GM12892 (cell line): Measurements from ENCODE around the gene CBFA2T2.
"Not testable (repeated sequence)": the region's sequence is repeated elsewhere in the genome, so short reads cannot be mapped to it uniquely, and the experiment has no call there.

Experiments
- DNase-seq: peaks from one replicate; pipeline ENCODE4 v3.0.0; 2011; ENCODE audit not compliant: insufficient read length
- FAIRE-seq: peaks from 2 replicates; lab custom pipeline; 2011; peaks lifted over from hg19 to GRCh38; lab: Jason Lieb, UNC
- POLR2A ChIP-seq: IDR thresholded peaks from 2 replicates; pipeline ENCODE4 v1.6.1; 2011; ENCODE audit warnings: low read depth, low read length, control low read depth
- POLR2AphosphoS5 ChIP-seq: IDR thresholded peaks from 2 replicates; pipeline ENCODE4 v1.6.1; 2011; ENCODE audit warnings: low read depth, low read length, control low read depth
- TAF1 ChIP-seq: IDR thresholded peaks from 2 replicates; pipeline ENCODE4 v1.6.1; 2011; ENCODE audit warnings: low read depth, mild to moderate bottlenecking, control low read depth, low read length, borderline replicate concordance

The CBFA2T2 gene

GRCh38 chr20:33627577-33628216, 137.8 kb downstream of the CBFA2T2 start:
- no peak for TF ChIP-seq POLR2A
- DNase-seq: no peak
- no peak for FAIRE-seq

GRCh38 chr20:33629533-33629932, 139.6 kb downstream of the CBFA2T2 start:
- no peak for DNase-seq
- FAIRE-seq: no peak

GRCh38 chr20:33629979-33630378, 140.1 kb downstream of the CBFA2T2 start:
- TF ChIP-seq POLR2A (no peak), TAF1 (no peak), POLR2AphosphoS5 (no peak)
- DNase-seq (no peak), FAIRE-seq (no peak)

More at GRCh38 chr20:33629533-33629932, 139.6 kb downstream of the CBFA2T2 start:
- TF ChIP-seq TAF1: no peak
- TF ChIP-seq POLR2A: no peak
- TF ChIP-seq POLR2AphosphoS5: no peak

- FAIRE-seq: no peak
- TF ChIP-seq TAF1: no peak
- TF ChIP-seq POLR2A: no peak
- TF ChIP-seq POLR2AphosphoS5: no peak
- DNase-seq: no peak
Observed at GRCh38 chr20:33630507-33630906, 140.6 kb downstream of the CBFA2T2 start.

GRCh38 chr20:33631910-33632309, 142.0 kb downstream of the CBFA2T2 start:
- DNase-seq, FAIRE-seq: not testable (repeated sequence)

GRCh38 chr20:33635341-33635740, 145.4 kb downstream of the CBFA2T2 start:
- DNase-seq (no peak), FAIRE-seq (no peak)
- TF ChIP-seq POLR2AphosphoS5 (no peak), POLR2A (no peak), TAF1 (no peak)

- DNase-seq (no peak), FAIRE-seq (no peak)
- no peak for TF ChIP-seq POLR2A
- TF ChIP-seq TAF1: no peak
- TF ChIP-seq POLR2AphosphoS5: no peak
Observed at GRCh38 chr20:33636776-33637175, 146.9 kb downstream of the CBFA2T2 start.

- DNase-seq: no peak
- FAIRE-seq: no peak
- no peak for TF ChIP-seq POLR2AphosphoS5
- TF ChIP-seq TAF1: no peak
- TF ChIP-seq POLR2A: no peak
Observed at GRCh38 chr20:33640287-33640686, 150.4 kb downstream of the CBFA2T2 start.

- DNase-seq: no peak
- no peak for FAIRE-seq
Observed at GRCh38 chr20:33644313-33645071, 154.6 kb downstream of the CBFA2T2 start.

GRCh38 chr20:33645072-33645358, 155.1 kb downstream of the CBFA2T2 start:
- DNase-seq: no peak
- TF ChIP-seq POLR2AphosphoS5 (no peak), POLR2A (no peak), TAF1 (no peak)
- no peak for FAIRE-seq

More at GRCh38 chr20:33644313-33645071, 154.6 kb downstream of the CBFA2T2 start:
- no peak for TF ChIP-seq POLR2A
- TF ChIP-seq TAF1: no peak
- no peak for TF ChIP-seq POLR2AphosphoS5

- TF ChIP-seq TAF1 (no peak), POLR2AphosphoS5 (no peak), POLR2A (no peak)
- no peak for DNase-seq
- FAIRE-seq: no peak
Observed at GRCh38 chr20:33645396-33645795, 155.5 kb downstream of the CBFA2T2 start.

- FAIRE-seq (no peak), DNase-seq (no peak)
- TF ChIP-seq POLR2A (no peak), TAF1 (no peak), POLR2AphosphoS5 (no peak)
Observed at GRCh38 chr20:33646191-33646590, 156.3 kb downstream of the CBFA2T2 start.

GRCh38 chr20:33646959-33647602, 157.2 kb downstream of the CBFA2T2 start:
- not testable (repeated sequence) for DNase-seq, FAIRE-seq
